PC-9 (cell line): Measurements from ENCODE around the gene MAP3K5. TPM values are rescaled to one million over a fixed set of nuclear protein-coding genes. Genes with fewer than 3 reads are reported as not detected.

Experiments used
- BruUV-seq: library from RNA; stranded (reverse); fragments of 400-500 nt; replicated peaks from 2 replicates; lab custom pipeline; 2021; lab: Mats Ljungman, UMichigan
- CTCF ChIA-PET: fragments of 300-600 bp; sonication (Branson Sonifier 250); formaldehyde crosslinking; loops from one replicate; lab custom pipeline; 2022; ENCODE audit warnings: antibody characterized with exemption; lab: Charles Lee
- POLR2A ChIA-PET: fragments of 300-600 bp; sonication (Branson Sonifier 250); formaldehyde crosslinking; loops from one replicate; lab custom pipeline; 2022; ENCODE audit warnings: antibody characterized with exemption; ENCODE audit not compliant: unreplicated experiment; lab: Charles Lee
- DNase-seq, 2 experiments: peaks; one replicate each; pipeline versions ENCODE4 v3.0.0 to v3.0.0-alpha.2; 2015 to 2022; ENCODE audit warnings: mixed read lengths in 1 of 2
- H2AFZ ChIP-seq: fragments of 200-600 bp; sonication (generic); 2 replicates; pipeline ENCODE4 v1.8.1; 2017; ENCODE audit warnings: antibody characterized with exemption
- H3F3A ChIP-seq: fragments of 200-600 bp; sonication (generic); 2 replicates; pipeline ENCODE4 v1.8.1; 2017; ENCODE audit warnings: antibody characterized with exemption, mild to moderate bottlenecking, low read depth; ENCODE audit not compliant: insufficient read depth
- H3K27ac ChIP-seq: fragments of 200-600 bp; sonication (generic); 2 replicates; pipeline ENCODE4 v1.6.1; 2016; ENCODE audit warnings: mixed run types
- H3K27me3 ChIP-seq: fragments of 200-600 bp; sonication (generic); 2 replicates; pipeline ENCODE4 v1.6.1; 2016; ENCODE audit warnings: low read depth, mixed run types; ENCODE audit not compliant: insufficient read depth
- H3K36me3 ChIP-seq: fragments of 200-600 bp; sonication (generic); 2 replicates; pipeline ENCODE4 v1.6.1; 2016; ENCODE audit warnings: low read depth, mixed run types
- H3K4me1 ChIP-seq: fragments of 200-600 bp; sonication (generic); replicated peaks from 2 replicates; pipeline ENCODE4 v1.6.1; 2016; ENCODE audit warnings: mixed run types; ENCODE audit not compliant: insufficient read depth
- H3K4me2 ChIP-seq: fragments of 200-600 bp; sonication (generic); 2 replicates; pipeline ENCODE4 v1.6.1; 2017; ENCODE audit warnings: mixed run types
- H3K4me3 ChIP-seq: fragments of 200-600 bp; sonication (generic); 2 replicates; pipeline ENCODE4 v1.6.1; 2016; ENCODE audit warnings: mixed run types
- H3K79me2 ChIP-seq: fragments of 200-600 bp; sonication (generic); 2 replicates; pipeline ENCODE4 v1.6.1; 2017; ENCODE audit warnings: low read depth, mixed run types
- H3K9me2 ChIP-seq: fragments of 200-600 bp; sonication (generic); 2 replicates; pipeline ENCODE4 v1.8.1; 2017; ENCODE audit warnings: mild to moderate bottlenecking; ENCODE audit not compliant: insufficient read depth
- H3K9me3 ChIP-seq: fragments of 200-600 bp; sonication (generic); 2 replicates; pipeline ENCODE4 v1.8.1; 2016; ENCODE audit warnings: low read depth; ENCODE audit not compliant: insufficient read depth
- H4K20me1 ChIP-seq: fragments of 200-600 bp; sonication (generic); 2 replicates; pipeline ENCODE4 v1.8.1; 2017; ENCODE audit not compliant: insufficient read depth
- EZH2 ChIP-seq: fragments of 200-600 bp; sonication (generic); IDR thresholded peaks from 2 replicates; pipeline ENCODE4 v1.8.0; 2017; ENCODE audit warnings: antibody characterized with exemption, low read depth
- intact Hi-C: fragments of 100-400 bp; cut with micrococcal nuclease; formaldehyde crosslinking; loops from one replicate; pipeline ENCODE4 v1.10.0; 2022; ENCODE audit not compliant: unreplicated experiment
- total RNA-seq: library from RNA; stranded (reverse); gene quantifications from 2 replicates; pipeline ENCODE4 v1.2.3, GENCODE V29; 2021
- TF ChIP-seq, protein P1 (sequence below): fragments of 200-600 bp; sonication (generic); conservative IDR thresholded peaks from 2 replicates; pipeline ENCODE4 v1.6.1; 2017; ENCODE audit warnings: mixed run types, antibody characterized with exemption, mild to moderate bottlenecking, moderate library complexity

MAP3K5 gene
- total RNA-seq, 1 experiment from 2014 or later = 10.9 TPM

DNA sequence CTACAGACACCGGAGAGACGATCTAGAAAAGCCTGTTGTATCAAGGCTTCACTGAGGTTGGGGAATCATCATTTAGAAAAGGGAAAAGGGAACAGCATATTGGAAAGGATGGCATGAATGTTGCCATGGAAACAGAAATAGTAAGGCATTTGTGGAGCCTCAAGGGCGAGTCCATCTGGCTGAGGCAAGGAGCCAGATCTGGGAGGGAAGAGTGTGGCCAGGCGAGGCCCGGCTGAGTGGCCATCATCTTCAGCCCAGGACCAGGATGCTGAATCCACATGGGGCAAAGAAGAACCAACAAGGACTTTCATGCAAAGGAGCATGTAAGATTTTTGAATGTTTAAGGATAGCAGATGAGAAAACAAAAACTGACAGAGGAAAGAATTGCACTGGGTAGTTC is 85.8 kb downstream of the MAP3K5 start:
- Histone ChIP-seq H3K9me3 (no peaks in the 10 kb centered on the region), H4K20me1 (no peaks in the 10 kb centered on the region), H3K9me2 (no peaks in the 10 kb centered on the region), H3K4me2 (no peak overlapping the region), H3K4me1 (peaks cover 10% of the 10 kb centered on the region), H2AFZ (no peak overlapping the region), H3K4me3 (no peak overlapping the region), H3K36me3 (no peaks in the 10 kb centered on the region), H3F3A (no peaks in the 10 kb centered on the region), H3K27me3 (no peaks in the 10 kb centered on the region), H3K27ac (no peak overlapping the region), H3K79me2 (0 out of 2 replicates have a peak, but pooled peaks cover 3% of the 10 kb centered on the region)
- TF ChIP-seq, protein P1, sequence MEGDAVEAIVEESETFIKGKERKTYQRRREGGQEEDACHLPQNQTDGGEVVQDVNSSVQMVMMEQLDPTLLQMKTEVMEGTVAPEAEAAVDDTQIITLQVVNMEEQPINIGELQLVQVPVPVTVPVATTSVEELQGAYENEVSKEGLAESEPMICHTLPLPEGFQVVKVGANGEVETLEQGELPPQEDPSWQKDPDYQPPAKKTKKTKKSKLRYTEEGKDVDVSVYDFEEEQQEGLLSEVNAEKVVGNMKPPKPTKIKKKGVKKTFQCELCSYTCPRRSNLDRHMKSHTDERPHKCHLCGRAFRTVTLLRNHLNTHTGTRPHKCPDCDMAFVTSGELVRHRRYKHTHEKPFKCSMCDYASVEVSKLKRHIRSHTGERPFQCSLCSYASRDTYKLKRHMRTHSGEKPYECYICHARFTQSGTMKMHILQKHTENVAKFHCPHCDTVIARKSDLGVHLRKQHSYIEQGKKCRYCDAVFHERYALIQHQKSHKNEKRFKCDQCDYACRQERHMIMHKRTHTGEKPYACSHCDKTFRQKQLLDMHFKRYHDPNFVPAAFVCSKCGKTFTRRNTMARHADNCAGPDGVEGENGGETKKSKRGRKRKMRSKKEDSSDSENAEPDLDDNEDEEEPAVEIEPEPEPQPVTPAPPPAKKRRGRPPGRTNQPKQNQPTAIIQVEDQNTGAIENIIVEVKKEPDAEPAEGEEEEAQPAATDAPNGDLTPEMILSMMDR = no peak
- no peak for TF ChIP-seq EZH2
- intact Hi-C loops = no loop called here
- POLR2A ChIA-PET = no interaction called here
- no TSS peak for BruUV-seq
- CTCF ChIA-PET = no interaction called here
- DNase-seq = no peak

DNA sequence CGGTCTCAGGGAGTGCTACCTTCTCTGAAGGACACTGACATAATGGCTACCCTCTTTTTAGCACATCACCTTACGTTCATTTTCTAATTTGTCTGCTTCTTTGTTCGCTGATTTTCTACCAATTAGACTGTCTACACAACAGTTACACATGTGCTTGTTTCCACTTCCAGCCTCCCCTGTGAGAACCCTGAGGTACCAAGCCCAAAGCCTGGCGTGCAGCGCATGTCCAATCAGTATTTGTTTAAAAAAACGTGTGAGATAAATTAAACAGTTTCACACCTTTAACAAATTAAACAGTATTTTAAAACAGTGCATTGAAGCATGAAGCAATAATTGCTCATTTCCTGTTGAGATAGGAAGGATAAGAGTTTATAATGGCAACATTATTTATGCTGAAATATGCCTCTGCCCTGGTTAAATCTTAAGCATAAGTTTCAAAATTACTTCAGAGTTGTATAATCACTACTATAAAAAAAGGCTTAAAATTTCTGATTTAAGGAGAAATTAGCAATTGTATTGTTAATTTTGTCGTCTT is 88.9 kb downstream of the MAP3K5 start:
- intact Hi-C loops = no loop called here
- Histone ChIP-seq H3K9me2 (no peaks in the 10 kb centered on the region), H3K4me1 (peaks cover 29% of the 10 kb centered on the region), H4K20me1 (no peaks in the 10 kb centered on the region), H3K4me2 (no peak overlapping the region), H2AFZ (no peak overlapping the region), H3K27me3 (no peaks in the 10 kb centered on the region), H3K4me3 (no peak overlapping the region), H3K27ac (no peak overlapping the region), H3K36me3 (0 out of 2 replicates have a peak, but pooled peaks cover under 1% of the 10 kb centered on the region), H3K79me2 (peaks cover 5% of the 10 kb centered on the region; the same call in 1 of the 2 replicates), H3K9me3 (no peaks in the 10 kb centered on the region), H3F3A (peaks cover 14% of the 10 kb centered on the region; the same call in 1 of the 2 replicates)
- BruUV-seq = no TSS peak
- DNase-seq = no peak
- ChIA-PET POLR2A (no interaction called here), CTCF (no interaction called here)
- TF ChIP-seq EZH2 = no peak
- TF ChIP-seq, protein P1 = no peak

DNA sequence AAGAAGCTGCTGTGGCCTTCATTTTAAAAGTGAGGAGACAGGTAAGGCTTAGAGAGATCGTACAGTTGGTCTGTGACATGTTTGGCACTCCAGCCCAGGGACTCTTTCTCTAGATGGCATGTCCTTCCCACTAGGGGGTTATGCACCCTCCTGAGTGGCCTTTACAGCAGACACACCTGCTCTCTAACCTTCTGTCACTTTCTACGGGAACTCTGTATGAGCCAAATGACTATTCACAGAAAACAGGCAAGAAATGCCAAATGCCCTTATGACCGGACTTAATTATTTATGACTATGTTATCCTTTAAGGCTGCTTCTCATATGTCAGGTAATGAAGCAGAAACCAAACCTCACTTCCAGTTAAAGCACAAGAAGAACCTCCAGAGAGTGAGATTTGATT is 91.2 kb downstream of the MAP3K5 start:
- Histone ChIP-seq H4K20me1 (no peaks in the 10 kb centered on the region), H3K9me3 (no peaks in the 10 kb centered on the region), H3F3A (peaks cover 14% of the 10 kb centered on the region; the same call in 1 of the 2 replicates), H3K4me2 (no peak overlapping the region), H3K27me3 (no peaks in the 10 kb centered on the region), H3K4me3 (no peak overlapping the region), H3K9me2 (no peaks in the 10 kb centered on the region), H3K4me1 (peaks cover 29% of the 10 kb centered on the region), H3K79me2 (peaks cover 5% of the 10 kb centered on the region; the same call in 1 of the 2 replicates), H3K27ac (no peak overlapping the region), H3K36me3 (peaks cover 13% of the 10 kb centered on the region), H2AFZ (no peak overlapping the region)
- no peak for DNase-seq
- CTCF ChIA-PET = interaction anchor here (1.3 kb wide), 1 partner anchor 91 kb away, joined by 3 read pairs; the partner anchor contains the start of gene MAP3K5
- TF ChIP-seq, protein P1 = no peak
- no peak for TF ChIP-seq EZH2
- intact Hi-C loops = loop anchor here (2.0 kb wide), 1 partner anchor 16 kb away; no protein-coding TSS in a partner anchor
- POLR2A ChIA-PET = no interaction called here
- no TSS peak for BruUV-seq
